Activated CD8-positive, alpha-beta memory T cell treated with anti-CD3 and anti-CD28 coated beads for 1 hour (primary cell): ENCODE data around the gene TRMT2B.
A peak's percentile ranks its signal among the peaks of the same experiment; 100 is the strongest.
"Not testable (repeated sequence)": the region's sequence is repeated elsewhere in the genome, so short reads cannot be mapped to it uniquely, and the experiment has no call there.

Source experiments
- DNase-seq, 2 donors: peaks; one replicate each; pipeline ENCODE4 v3.0.0-alpha.2; 2020; ENCODE audit warnings: low read depth in 1 of 2; ENCODE audit errors: extremely low read depth in 1 of 2

Gene TRMT2B

GRCh38 chrX:101051549-101052302, at the start of gene TRMT2B:
TSS of gene TRMT2B (minus strand) at chrX:101052111. CDS start at chrX:101042289, 9,822 bp downstream.
- peak; percentile 44 to 65 for DNase-seq

- peak; percentile 82 to 84 for DNase-seq
Measured at GRCh38 chrX:101097546-101098453, 45.9 kb upstream of the TRMT2B start, which contains the start of gene CENPI. TSS of gene CENPI (plus strand) at chrX:101098204. CDS start at chrX:101101071, 2,867 bp downstream.

GRCh38 chrX:101091817-101092216, 39.9 kb upstream of the TRMT2B start:
- DNase-seq = no peak

GRCh38 chrX:101081231-101081630, 29.3 kb upstream of the TRMT2B start:
- DNase-seq = no peak

- DNase-seq = no peak
Measured at GRCh38 chrX:101080326-101081124, 28.6 kb upstream of the TRMT2B start.

- no peak for DNase-seq
Measured at GRCh38 chrX:101079736-101080270, 27.9 kb upstream of the TRMT2B start.

GRCh38 chrX:101078716-101079598, 27.0 kb upstream of the TRMT2B start, which contains the start of gene TMEM35A:
TSS of gene TMEM35A (plus strand) at chrX:101078879. CDS start at chrX:101079003, 124 bp downstream.
- no peak for DNase-seq

GRCh38 chrX:101071582-101071981, 19.7 kb upstream of the TRMT2B start:
- no peak for DNase-seq

- DNase-seq = no peak
Measured at GRCh38 chrX:101062176-101062575, 10.3 kb upstream of the TRMT2B start.

- no peak for DNase-seq
Measured at GRCh38 chrX:101057093-101057714, 5.3 kb upstream of the TRMT2B start.

GRCh38 chrX:101056551-101056950, 4.6 kb upstream of the TRMT2B start:
- DNase-seq = not testable (repeated sequence)

GRCh38 chrX:101051153-101051548, 760 bp downstream of the TRMT2B start:
- no peak for DNase-seq

- DNase-seq = no peak
Measured at GRCh38 chrX:101040197-101040596, 11.7 kb downstream of the TRMT2B start.

GRCh38 chrX:101037231-101037630, 14.7 kb downstream of the TRMT2B start:
- no peak for DNase-seq

- DNase-seq = no peak
Measured at GRCh38 chrX:101029665-101030064, 22.2 kb downstream of the TRMT2B start.

- no peak for DNase-seq
Measured at GRCh38 chrX:101028562-101028961, 23.3 kb downstream of the TRMT2B start.

- no peak for DNase-seq
Measured at GRCh38 chrX:101025126-101025525, 26.8 kb downstream of the TRMT2B start.

- DNase-seq = no peak
Measured at GRCh38 chrX:101022020-101022419, 29.9 kb downstream of the TRMT2B start.

- not testable (repeated sequence) for DNase-seq
Measured at GRCh38 chrX:101012031-101012430, 39.9 kb downstream of the TRMT2B start.
